HG03095 (cell line): ENCODE measurements around the gene SPINK4.

Experiments
- ATAC-seq: cut with Tn5 transposase; IDR thresholded peaks from one replicate; pipeline ENCODE4 v1.9.1; 2021; ENCODE audit warnings: moderate library complexity; ENCODE audit not compliant: unreplicated experiment

SPINK4 gene

DNA sequence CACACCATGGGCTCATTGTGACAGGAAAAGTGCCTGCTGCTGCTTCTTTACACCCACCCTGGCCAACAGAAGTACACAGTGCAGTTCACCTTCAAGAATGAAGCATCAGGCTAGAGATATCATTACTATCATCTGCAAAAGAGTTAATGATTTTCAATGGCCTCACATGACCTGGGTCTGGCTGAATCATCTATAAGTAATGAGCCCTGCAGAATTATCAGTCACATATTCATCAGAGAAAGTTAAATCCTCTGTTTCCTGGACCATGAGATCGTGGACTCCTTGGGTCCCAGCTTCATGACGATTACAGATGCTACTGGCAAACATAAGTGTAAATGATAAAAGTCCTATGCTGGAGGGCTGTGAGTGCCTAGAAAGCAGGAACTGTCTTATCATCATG, 16.3 kb downstream of the SPINK4 start:
- ATAC-seq = no peak

GRCh38 chr9:33257276-33257675, 17.3 kb downstream of the SPINK4 start:
- no peak for ATAC-seq

- no peak for ATAC-seq
These were observed 20.4 kb downstream of the SPINK4 start for GRCh38 chr9:33260372-33260771.

- ATAC-seq = no peak
These were observed 23.4 kb downstream of the SPINK4 start for GRCh38 chr9:33263131-33264002.

- peak; percentile 19 for ATAC-seq
These were observed 24.1 kb downstream of the SPINK4 start for GRCh38 chr9:33264003-33264472.

GRCh38 chr9:33264473-33265177, 24.7 kb downstream of the SPINK4 start, which contains the start of the genes BAG1 and CHMP5:
Gene BAG1 (minus strand): TSS chr9:33264708.
Gene CHMP5 (plus strand): TSS chr9:33265049. CDS start chr9:33265079, 30 bp downstream.
- ATAC-seq = peak; percentile 81

- no peak for ATAC-seq
These were observed 25.4 kb downstream of the SPINK4 start for GRCh38 chr9:33265211-33265865.

- ATAC-seq = no peak
These were observed 27.3 kb downstream of the SPINK4 start for GRCh38 chr9:33267151-33267767.

DNA sequence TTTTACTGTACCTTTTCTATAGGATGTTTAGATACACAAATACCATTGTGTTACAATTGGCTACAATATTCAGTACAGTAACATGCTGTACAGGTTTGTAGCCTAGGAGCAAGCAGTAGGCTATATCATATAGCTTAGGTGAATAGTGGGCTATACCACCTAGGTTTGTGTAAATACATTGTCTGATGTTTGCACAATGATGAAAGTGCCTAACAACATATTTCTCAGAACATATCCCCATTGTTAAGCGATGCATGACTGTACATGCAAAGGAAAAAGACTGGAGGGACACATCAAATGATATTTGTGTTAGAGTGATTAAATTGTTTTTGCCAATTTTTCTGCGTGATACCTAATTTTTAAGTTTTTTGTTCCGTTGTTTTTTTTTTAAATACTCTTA, 30.2 kb downstream of the SPINK4 start:
- ATAC-seq = no peak

- no peak for ATAC-seq
These were observed 32.1 kb downstream of the SPINK4 start for GRCh38 chr9:33272061-33272460.

- no peak for ATAC-seq
These were observed 33.5 kb downstream of the SPINK4 start for GRCh38 chr9:33273266-33273971.

GRCh38 chr9:33273972-33274328, 34.0 kb downstream of the SPINK4 start:
- no peak for ATAC-seq

- no peak for ATAC-seq
These were observed 37.5 kb downstream of the SPINK4 start for GRCh38 chr9:33277484-33277883.

GRCh38 chr9:33285502-33285901, 45.5 kb downstream of the SPINK4 start:
- no peak for ATAC-seq

DNA sequence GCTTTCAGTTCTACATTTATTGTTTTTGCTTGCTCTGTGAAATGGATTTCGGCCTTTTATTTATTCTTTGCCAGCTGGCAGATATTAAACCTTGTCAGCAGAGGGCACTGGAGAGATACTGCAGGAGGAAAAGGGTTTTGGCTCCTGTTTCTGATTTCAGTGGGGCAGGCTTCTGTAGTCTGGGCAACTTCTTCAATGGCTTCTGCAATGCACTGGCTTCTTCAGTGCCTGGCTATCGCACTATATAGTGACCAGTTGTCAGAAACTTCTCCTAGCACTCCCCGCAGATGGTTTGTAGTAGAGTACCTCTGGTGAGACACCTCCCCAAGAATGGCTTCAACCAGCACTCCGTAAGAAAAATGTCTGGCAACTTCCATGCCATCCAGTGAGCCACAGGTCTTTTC, 47.1 kb downstream of the SPINK4 start:
- no peak for ATAC-seq

DNA sequence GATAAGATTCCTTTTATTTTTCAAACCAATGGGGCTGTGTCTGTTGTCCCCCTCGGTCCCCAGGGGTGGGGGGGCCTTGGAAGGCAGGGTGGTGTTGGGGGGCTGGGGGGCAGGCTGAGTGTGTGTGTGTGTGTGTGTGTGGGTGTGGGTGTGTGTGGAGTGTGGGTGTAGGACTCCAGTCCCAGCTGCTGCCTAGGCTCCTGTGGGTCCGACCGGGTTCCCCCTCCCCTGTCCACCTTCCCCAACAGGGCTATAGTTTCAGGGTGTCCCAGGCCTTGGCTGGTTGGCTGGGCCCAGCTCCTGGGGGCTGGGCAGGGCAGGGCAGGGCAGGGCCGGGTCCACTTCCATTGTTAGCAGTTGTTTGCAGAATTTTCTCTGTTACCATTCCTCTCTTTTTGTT, 48.3 kb downstream of the SPINK4 start:
- no peak for ATAC-seq

GRCh38 chr9:33288828-33289483, 49.0 kb downstream of the SPINK4 start:
- no peak for ATAC-seq

- no peak for ATAC-seq
These were observed 49.5 kb downstream of the SPINK4 start for GRCh38 chr9:33289496-33289895.

DNA sequence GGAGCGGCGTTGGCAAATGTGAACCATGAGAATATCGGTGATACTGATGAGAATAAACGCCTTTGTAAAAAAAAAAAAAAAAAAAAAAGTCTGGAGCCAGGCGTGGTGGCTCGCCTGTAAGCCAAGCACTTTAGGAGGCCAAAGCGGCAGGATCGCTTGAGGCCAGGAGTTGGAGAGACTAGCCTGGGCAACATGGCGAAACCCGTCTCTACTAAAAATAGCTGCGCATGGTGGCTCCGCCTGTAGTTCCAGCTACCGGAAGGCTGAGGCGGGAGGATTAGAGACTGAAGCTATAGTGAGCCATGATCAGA, 49.9 kb downstream of the SPINK4 start:
- ATAC-seq = peak; percentile 15
